WI38 (cell line): ENCODE results near the gene TOMT.
"Not testable (repeated sequence)": the region's sequence is repeated elsewhere in the genome, so short reads cannot be mapped to it uniquely, and the experiment has no call there.

ENCODE experiments used
- H3K4me3 ChIP-seq: 2 replicates; pipeline ENCODE4 v1.5.1; 2011; ENCODE audit warnings: low read depth, mild to moderate bottlenecking, control low read depth, low read length
- CTCF ChIP-seq: IDR thresholded peaks from 2 replicates; pipeline ENCODE4 v1.5.1; 2012; ENCODE audit warnings: low read depth, mild to moderate bottlenecking, control low read depth, low read length

Gene TOMT

GRCh38 chr11:72150882-72151281 is 45.2 kb downstream of the TOMT start:
- no peak for TF ChIP-seq CTCF
- H3K4me3 ChIP-seq: no peak overlapping the region

- H3K4me3 ChIP-seq: not testable (repeated sequence)
These were observed 48.1 kb downstream of the TOMT start for GRCh38 chr11:72153874-72154273.

GRCh38 chr11:72154816-72155215 is 49.1 kb downstream of the TOMT start:
- no peak overlapping the region for H3K4me3 ChIP-seq
- no peak for TF ChIP-seq CTCF

- no peak overlapping the region for H3K4me3 ChIP-seq
- TF ChIP-seq CTCF: no peak
These were observed 50.0 kb downstream of the TOMT start for GRCh38 chr11:72155751-72156150.

- no peak for TF ChIP-seq CTCF
- no peak overlapping the region for H3K4me3 ChIP-seq
These were observed 51.4 kb downstream of the TOMT start for GRCh38 chr11:72157131-72157530.
